Lung (tissue), 12 donors: ENCODE measurements around the gene GRAMD1C. TPM values are rescaled to one million over a fixed set of nuclear protein-coding genes. Genes with fewer than 3 reads are reported as not detected.

ENCODE experiments used
- ATAC-seq: fragments of 200-7000 bp; cut with Tn5 transposase; one replicate; pipeline ENCODE4 v1.9.1; 2020; ENCODE audit warnings: moderate number of reproducible peaks; ENCODE audit not compliant: insufficient read depth, low FRiP score
- DNase-seq, 3 donors: peaks; one replicate each; pipeline ENCODE4 v3.0.0-alpha.2; 2013 to 2017
- H3K27ac ChIP-seq, 2 donors: one replicate each; pipeline ENCODE4 v1.5.1; 2013; ENCODE audit warnings: mild to moderate bottlenecking in 2 of 2, moderate library complexity in 2 of 2, control low read depth in 1 of 2, inconsistent platforms in 1 of 2, low read depth in 1 of 2, low read length in 1 of 2
- H3K27me3 ChIP-seq, 3 donors: one replicate each; pipeline ENCODE4 v1.5.1; 2013; ENCODE audit warnings: low read length in 2 of 3; ENCODE audit not compliant: control insufficient read depth in 3 of 3, insufficient read depth in 3 of 3
- H3K36me3 ChIP-seq, 4 donors: one replicate each; pipeline ENCODE4 v1.5.1; 2013; ENCODE audit warnings: low read length in 4 of 4, mild to moderate bottlenecking in 1 of 4, moderate library complexity in 1 of 4; ENCODE audit not compliant: control insufficient read depth in 4 of 4, insufficient read depth in 4 of 4
- H3K4me1 ChIP-seq, 5 donors: one replicate each; pipeline ENCODE4 v1.5.1; 2013; ENCODE audit warnings: low read length in 5 of 5, mild to moderate bottlenecking in 2 of 5, moderate library complexity in 1 of 5; ENCODE audit not compliant: control insufficient read depth in 5 of 5, insufficient read depth in 5 of 5
- H3K4me3 ChIP-seq: one replicate; pipeline ENCODE4 v1.5.1; 2013; ENCODE audit warnings: mild to moderate bottlenecking, control low read depth, moderate library complexity
- H3K9ac ChIP-seq, 2 donors: one replicate each; pipeline ENCODE4 v1.5.1; 2013; ENCODE audit warnings: low read length in 2 of 2, control low read depth in 1 of 2; ENCODE audit not compliant: insufficient read depth in 1 of 2
- H3K9me3 ChIP-seq, 4 donors: one replicate each; pipeline ENCODE4 v1.5.1; 2013; ENCODE audit warnings: low read length in 3 of 4, mild to moderate bottlenecking in 1 of 4, moderate library complexity in 1 of 4; ENCODE audit not compliant: control insufficient read depth in 4 of 4, insufficient read depth in 3 of 4
- CTCF ChIP-seq: IDR thresholded peaks from 2 replicates; pipeline ENCODE4 v1.5.1; 2012; ENCODE audit warnings: mild to moderate bottlenecking; ENCODE audit errors: control extremely low read depth, extremely low read depth
- WGBS, 2 donors: extraction: QIAGEN DNeasy Blood & Tissue Kit; methylation state at CpG; one replicate each; pipeline ENCODE4 v1.1.7; 2013; 5-methylcytosine and 5-hydroxymethylcytosine counted together
- polyA plus RNA-seq, 2 donors: library from polyadenylated mRNA; stranded (reverse); fragments of 200-250 nt; gene quantifications; one replicate each; pipeline ENCODE4 v1.2.1, GENCODE V29; 2013
- total RNA-seq, 2 donors: library from RNA; depleted of rRNA in 1 of 2; stranded (reverse); fragments of >200 nt in 1 of 2; gene quantifications; one replicate each; pipeline ENCODE4 v1.2.1, GENCODE V29; 2014 to 2021
- donor health status: control.
- donor health status: control.
- donor health status: Bipolar disorder and iron deficiency.
- donor health status: healthy.
- donor health status: DM: yes; HTN: yes; CAD: no.

The GRAMD1C gene
- total and polyA plus RNA-seq, 4 donors: 4.4 to 12.9 (median 8.8) TPM

- Histone ChIP-seq H3K36me3 (no peaks in the 10 kb centered on the region), H3K9ac (no peak overlapping the region), H3K27me3 (no peaks in the 10 kb centered on the region), H3K4me1 (peaks cover 0 to 7% (median 0%) of the 10 kb centered on the region in 5 donors), H3K9me3 (no peaks in the 10 kb centered on the region), H3K27ac (no peak overlapping the region), H3K4me3 (no peak overlapping the region)
- ATAC-seq (no peak), DNase-seq (no peak)
- no peak for TF ChIP-seq CTCF
Measured at GRCh38 chr3:113834983-113835382, 3.6 kb upstream of the GRAMD1C start.

- Histone ChIP-seq H3K9ac (peak overlapping the region in 1 of 2 donors; percentile 86), H3K9me3 (no peaks in the 10 kb centered on the region), H3K36me3 (no peaks in the 10 kb centered on the region), H3K4me1 (peaks cover 0 to 7% (median 0%) of the 10 kb centered on the region in 5 donors), H3K27me3 (no peaks in the 10 kb centered on the region), H3K4me3 (no peak overlapping the region), H3K27ac (no peak overlapping the region)
- 70 to 78% methylated on average over 2 of the region's 2 CpGs for WGBS, 2 donors
- ATAC-seq (no peak), DNase-seq (peak in 1 of 3 donors; percentile 5)
- TF ChIP-seq CTCF: no peak
Measured at GRCh38 chr3:113839551-113839950, 963 bp downstream of the GRAMD1C start.

GRCh38 chr3:113844622-113845222, 6.1 kb downstream of the GRAMD1C start:
- DNase-seq (peak in 2 of 3 donors; percentile 60 to 61), ATAC-seq (peak; percentile 53)
- Histone ChIP-seq H3K9ac (no peak overlapping the region), H3K9me3 (no peaks in the 10 kb centered on the region), H3K27ac (no peak overlapping the region), H3K4me3 (no peak overlapping the region), H3K36me3 (no peaks in the 10 kb centered on the region), H3K4me1 (no peaks in the 10 kb centered on the region), H3K27me3 (no peaks in the 10 kb centered on the region)
- WGBS, 2 donors: 49 to 64% methylated on average over 4 of the region's 4 CpGs
- TF ChIP-seq CTCF: peak; percentile 21

- no peak for DNase-seq
- H3K27ac ChIP-seq: no peak overlapping the region
- H3K4me3 ChIP-seq: no peak overlapping the region
Measured at GRCh38 chr3:113847247-113847646, 8.7 kb downstream of the GRAMD1C start.

More at GRCh38 chr3:113847247-113847646, 8.7 kb downstream of the GRAMD1C start:
- ATAC-seq: no peak
- Histone ChIP-seq H3K27me3 (no peaks in the 10 kb centered on the region), H3K4me1 (no peaks in the 10 kb centered on the region), H3K9ac (no peak overlapping the region), H3K9me3 (no peaks in the 10 kb centered on the region), H3K36me3 (no peaks in the 10 kb centered on the region)
- no peak for TF ChIP-seq CTCF
